WI38 (cell line): ENCODE measurements around the gene RBP4.

Experiments
- H3K4me3 ChIP-seq: 2 replicates; pipeline ENCODE4 v1.5.1; 2011; ENCODE audit warnings: low read depth, mild to moderate bottlenecking, control low read depth, low read length
- CTCF ChIP-seq: IDR thresholded peaks from 2 replicates; pipeline ENCODE4 v1.5.1; 2012; ENCODE audit warnings: low read depth, mild to moderate bottlenecking, control low read depth, low read length

Gene RBP4

GRCh38 chr10:93620925-93621324, 19.9 kb upstream of the RBP4 start:
- no peak for TF ChIP-seq CTCF
- no peak overlapping the region for H3K4me3 ChIP-seq

- TF ChIP-seq CTCF = no peak
- H3K4me3 ChIP-seq = no peak overlapping the region
Observed at GRCh38 chr10:93615576-93616235, 14.7 kb upstream of the RBP4 start.

GRCh38 chr10:93614101-93614825, 13.2 kb upstream of the RBP4 start:
- no peak for TF ChIP-seq CTCF

GRCh38 chr10:93613126-93613525, 12.1 kb upstream of the RBP4 start:
- no peak overlapping the region for H3K4me3 ChIP-seq
- no peak for TF ChIP-seq CTCF

More at GRCh38 chr10:93614101-93614825, 13.2 kb upstream of the RBP4 start:
- H3K4me3 ChIP-seq = no peak overlapping the region

- H3K4me3 ChIP-seq = no peak within 1 kb of the TSS
- no peak for TF ChIP-seq CTCF
Observed at GRCh38 chr10:93612311-93612710, 11.3 kb upstream of the RBP4 start, which contains the start of gene PDE6C. Gene PDE6C, plus strand, starts transcription at chr10:93612537. Its CDS starts 189 bp downstream, at chr10:93612726.

GRCh38 chr10:93608421-93608820, 7.4 kb upstream of the RBP4 start:
- H3K4me3 ChIP-seq = no peak overlapping the region
- no peak for TF ChIP-seq CTCF

- no peak for TF ChIP-seq CTCF
- no peak overlapping the region for H3K4me3 ChIP-seq
Observed at GRCh38 chr10:93604146-93604545, 3.1 kb upstream of the RBP4 start.
